HTR-8/SVneo (cell line): ENCODE results near the gene NID1.
"Not testable (repeated sequence)": the region's sequence is repeated elsewhere in the genome, so short reads cannot be mapped to it uniquely, and the experiment has no call there.

Source experiments
- DNase-seq: peaks from one replicate; pipeline ENCODE4 v3.0.0; 2011; ENCODE audit warnings: low spot score, mixed read lengths; ENCODE audit not compliant: insufficient read length
- FAIRE-seq: peaks from 2 replicates; lab custom pipeline; 2011; peaks lifted over from hg19 to GRCh38; lab: Jason Lieb, UNC

NID1 gene

GRCh38 chr1:235974616-235975015 lies 90.3 kb downstream of the NID1 start:
- DNase-seq (no peak), FAIRE-seq (no peak)

DNA sequence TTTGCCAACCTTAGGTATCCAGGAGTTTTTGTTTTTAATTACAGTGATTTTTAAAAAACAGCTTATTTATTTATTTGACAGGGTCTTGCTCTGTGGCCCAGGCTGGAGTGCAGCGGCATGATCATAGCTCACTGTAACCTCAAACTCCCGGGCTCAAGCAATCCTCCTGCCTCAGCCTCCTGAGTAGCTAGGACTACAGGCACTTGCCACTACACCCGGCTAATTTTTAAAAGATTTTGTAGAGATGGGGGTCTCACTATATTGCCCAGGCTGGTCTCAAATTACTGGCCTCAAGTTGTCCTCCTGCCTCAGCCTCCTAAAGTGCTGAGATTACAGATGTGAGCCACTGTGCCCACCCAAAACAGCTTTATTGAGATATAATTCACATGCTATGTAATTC lies 92.2 kb downstream of the NID1 start:
- not testable (repeated sequence) for DNase-seq, FAIRE-seq

- DNase-seq (peak; percentile 47), FAIRE-seq (no peak)
Measured at GRCh38 chr1:235972311-235972689, 92.6 kb downstream of the NID1 start.

DNA sequence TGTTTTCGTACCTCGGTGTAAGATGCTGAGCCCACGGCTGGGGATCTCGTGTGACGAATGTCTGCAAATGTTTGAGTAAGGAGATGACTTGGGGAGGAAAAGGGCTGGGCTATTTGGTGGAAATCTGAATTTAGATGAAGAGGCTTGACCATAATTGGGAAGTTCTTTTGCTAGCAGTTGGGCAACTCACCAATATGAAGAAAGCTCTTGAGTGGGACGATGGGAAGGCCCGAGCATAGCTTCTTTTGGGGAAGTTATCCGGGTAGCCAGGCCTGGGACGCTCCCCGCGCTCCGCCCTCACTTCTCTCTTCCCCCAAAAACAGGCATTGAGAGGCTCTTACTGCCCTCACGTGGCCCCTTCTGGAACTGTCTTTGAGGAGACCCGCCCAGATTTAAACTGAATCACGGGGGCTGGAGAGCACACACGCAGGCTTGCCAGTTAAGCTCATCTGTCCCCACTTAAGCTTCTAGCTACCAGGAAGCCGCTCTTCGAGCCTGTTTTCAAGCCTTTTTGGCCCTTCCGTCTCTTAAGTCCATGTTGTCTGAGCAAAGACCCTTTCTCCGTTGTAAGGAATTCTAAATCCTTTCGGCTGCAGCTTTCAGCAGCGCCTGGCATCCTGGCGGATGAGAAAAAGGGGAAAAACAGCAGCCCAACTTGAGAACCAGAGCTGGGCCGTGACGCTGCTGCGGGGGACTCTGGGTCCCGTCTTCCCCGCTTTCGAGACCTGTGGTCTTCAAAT lies 93.1 kb downstream of the NID1 start:
- DNase-seq (peak; percentile 90), FAIRE-seq (no peak)

DNA sequence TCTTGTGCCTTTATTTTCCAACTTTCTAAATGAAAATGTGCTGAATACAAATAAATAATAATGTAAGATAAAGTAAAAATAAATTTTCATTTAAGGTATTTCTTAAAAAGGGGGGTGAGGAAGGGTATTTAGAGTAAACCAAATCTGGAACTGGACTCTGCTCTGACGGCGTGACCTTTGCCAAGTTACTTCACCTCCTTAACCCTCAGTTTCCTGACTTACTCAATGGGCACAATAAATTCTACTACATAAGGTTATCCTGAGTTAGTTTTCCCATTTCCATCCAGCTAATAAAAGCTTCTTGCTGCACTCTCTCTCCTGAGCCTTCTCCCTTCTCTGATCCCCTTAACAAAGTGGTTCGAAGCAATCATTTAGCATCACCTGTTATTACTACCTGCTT lies 93.9 kb downstream of the NID1 start:
- DNase-seq = no peak
- FAIRE-seq = no peak

- DNase-seq (no peak), FAIRE-seq (no peak)
Measured at GRCh38 chr1:235968831-235969230, 96.1 kb downstream of the NID1 start.

- not testable (repeated sequence) for DNase-seq, FAIRE-seq
Measured at GRCh38 chr1:235966134-235966533, 98.8 kb downstream of the NID1 start.

- DNase-seq = no peak
- FAIRE-seq = no peak
Measured at GRCh38 chr1:235960809-235961208, 104.1 kb downstream of the NID1 start.

DNA sequence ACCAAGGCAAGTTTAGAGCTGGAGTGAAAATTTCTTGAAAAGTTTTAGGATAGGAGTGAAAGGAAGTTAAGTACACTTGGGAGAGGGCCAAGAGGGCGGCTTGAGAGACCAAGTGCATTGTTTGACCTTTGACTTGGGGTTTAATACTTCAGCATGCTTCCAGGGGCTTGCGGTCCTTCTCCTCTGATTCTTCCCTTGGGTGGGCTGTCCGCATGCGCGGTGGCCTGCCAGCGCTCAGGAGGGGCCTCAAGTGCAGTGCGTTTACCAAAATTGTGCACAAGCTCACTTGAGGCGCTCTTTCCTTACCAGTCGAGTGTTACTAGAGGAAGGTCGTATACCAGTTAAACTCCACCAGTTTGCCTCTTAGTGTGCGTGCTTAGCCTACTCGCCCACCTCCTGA lies 106.9 kb downstream of the NID1 start:
- FAIRE-seq (no peak), DNase-seq (no peak)

GRCh38 chr1:235955777-235956176 lies 109.1 kb downstream of the NID1 start:
- DNase-seq = no peak
- FAIRE-seq = no peak

DNA sequence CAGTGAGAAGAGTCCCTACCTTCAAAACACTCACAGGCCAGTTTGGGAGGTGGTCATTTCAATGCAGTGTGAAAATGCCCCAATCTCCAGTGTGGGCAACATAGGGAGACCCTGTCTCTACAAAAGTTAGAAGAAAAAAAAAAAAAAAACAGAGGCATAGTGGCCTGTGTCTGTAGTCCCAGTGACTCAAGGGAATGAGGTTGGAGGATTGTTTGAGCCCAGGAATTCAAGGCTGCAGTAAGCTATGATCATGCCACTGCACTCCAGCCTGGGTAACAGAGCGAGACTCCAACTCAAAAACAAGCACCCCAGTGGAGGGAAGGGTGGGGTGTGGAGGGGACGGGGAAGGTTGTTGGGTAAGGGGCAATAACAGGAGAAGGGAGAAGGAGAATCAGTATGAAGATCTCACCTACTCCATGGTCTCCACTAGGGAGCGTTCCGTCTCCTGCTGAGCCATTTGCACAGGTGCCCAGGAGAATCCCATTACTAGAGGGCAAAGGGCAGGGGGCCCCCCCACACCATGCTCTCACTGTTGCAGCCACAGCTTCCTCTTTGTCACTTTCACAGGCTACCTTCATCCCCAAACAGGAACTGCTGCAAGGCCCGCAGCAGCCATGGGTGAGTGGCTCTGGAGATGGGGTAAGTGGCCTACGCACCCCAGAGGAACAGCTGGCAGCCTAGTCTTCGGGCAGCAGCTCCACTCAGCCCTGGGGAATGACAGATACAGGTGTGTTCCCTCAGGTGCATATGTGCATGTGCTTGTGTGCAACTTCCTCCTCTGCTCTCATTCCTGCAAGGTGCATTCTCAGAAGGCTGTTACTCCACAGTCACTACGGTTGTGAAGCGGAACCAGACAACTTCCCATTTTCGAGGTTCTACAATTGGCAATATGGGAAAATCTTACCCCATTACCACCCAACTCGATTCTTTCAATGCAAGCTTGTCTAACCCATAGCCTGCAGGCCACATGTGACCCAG lies 110.3 kb downstream of the NID1 start:
- DNase-seq (no peak), FAIRE-seq (no peak)

GRCh38 chr1:235953801-235954200 lies 111.1 kb downstream of the NID1 start:
- FAIRE-seq = no peak
- peak; percentile 46 for DNase-seq

DNA sequence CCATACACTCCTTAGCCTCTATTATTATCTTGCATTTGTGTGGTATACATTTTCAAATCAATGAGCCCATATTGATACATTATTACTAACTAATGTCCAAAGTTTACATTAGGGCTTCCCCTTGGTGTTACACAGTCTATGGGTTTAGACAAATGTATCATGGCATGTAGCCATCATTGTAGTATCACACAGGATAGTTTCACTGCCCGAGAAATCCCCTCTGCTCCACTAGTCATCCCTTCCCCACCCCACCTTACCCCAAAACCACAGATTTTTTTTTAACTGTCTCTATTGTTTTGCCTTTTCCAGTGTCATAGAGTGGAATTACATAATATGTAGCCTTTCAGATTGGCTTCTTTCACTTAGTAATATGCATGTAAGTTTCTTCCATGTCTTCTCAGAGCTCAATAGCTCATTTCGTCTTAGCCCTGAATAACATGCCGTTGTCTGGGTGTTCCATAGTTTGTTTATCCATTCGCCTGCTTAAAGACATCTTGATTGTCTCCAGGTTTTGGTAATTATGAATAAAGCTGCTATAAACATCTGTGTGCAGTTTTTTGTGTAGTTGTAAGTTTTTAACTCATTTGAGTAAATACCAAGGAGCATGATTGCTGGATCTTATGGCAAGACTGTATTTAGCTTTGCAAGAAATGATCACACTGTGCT lies 111.8 kb downstream of the NID1 start:
- FAIRE-seq = no peak
- DNase-seq = no peak

GRCh38 chr1:235951661-235952060 lies 113.2 kb downstream of the NID1 start:
- FAIRE-seq = no peak

GRCh38 chr1:235950318-235950717 lies 114.6 kb downstream of the NID1 start:
- no peak for FAIRE-seq
- no peak for DNase-seq

More at GRCh38 chr1:235951661-235952060, 113.2 kb downstream of the NID1 start:
- no peak for DNase-seq

- DNase-seq = no peak
- no peak for FAIRE-seq
Measured at GRCh38 chr1:235948774-235949427, 116.0 kb downstream of the NID1 start.

DNA sequence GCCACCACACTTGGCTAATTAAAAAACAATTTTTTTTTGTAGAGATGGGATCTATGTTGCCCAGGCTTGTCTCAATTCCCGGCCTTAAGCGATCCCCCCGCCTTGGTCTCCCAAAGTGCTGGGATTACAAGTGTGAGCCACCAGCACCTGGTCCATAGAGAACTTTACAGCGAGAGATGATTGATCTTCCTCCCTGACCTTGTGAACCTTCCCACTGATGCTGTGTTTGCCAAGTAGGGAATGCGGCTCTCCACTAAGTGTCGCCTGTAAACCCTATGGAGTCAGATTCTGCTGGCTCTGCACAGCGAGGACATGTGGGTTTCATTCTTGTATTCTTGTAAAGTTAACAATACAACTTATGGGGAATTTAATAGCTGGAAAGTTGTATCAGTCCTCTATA lies 116.9 kb downstream of the NID1 start:
- no peak for DNase-seq
- FAIRE-seq = no peak

DNA sequence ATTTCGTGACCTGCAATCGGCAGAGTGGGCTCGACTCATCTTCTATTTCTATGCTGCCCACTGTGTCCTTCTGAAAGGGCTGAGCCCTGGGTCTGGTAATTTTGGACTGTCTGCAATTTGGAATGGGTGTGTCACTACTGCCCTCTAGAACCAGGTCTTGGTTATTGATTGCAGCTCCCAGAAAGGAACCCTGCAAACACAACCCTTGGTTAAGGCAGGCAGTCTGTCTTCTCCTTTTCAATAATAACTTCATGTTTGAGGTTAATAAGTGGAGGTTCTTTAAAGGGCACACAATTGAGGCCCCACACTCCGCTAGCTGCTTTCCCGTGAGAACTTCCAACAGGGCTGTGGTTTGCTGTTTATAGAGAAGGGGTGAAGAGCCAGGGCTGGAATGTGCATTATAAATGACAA lies 118.3 kb downstream of the NID1 start:
- FAIRE-seq = no peak
- DNase-seq = peak; percentile 57

DNA sequence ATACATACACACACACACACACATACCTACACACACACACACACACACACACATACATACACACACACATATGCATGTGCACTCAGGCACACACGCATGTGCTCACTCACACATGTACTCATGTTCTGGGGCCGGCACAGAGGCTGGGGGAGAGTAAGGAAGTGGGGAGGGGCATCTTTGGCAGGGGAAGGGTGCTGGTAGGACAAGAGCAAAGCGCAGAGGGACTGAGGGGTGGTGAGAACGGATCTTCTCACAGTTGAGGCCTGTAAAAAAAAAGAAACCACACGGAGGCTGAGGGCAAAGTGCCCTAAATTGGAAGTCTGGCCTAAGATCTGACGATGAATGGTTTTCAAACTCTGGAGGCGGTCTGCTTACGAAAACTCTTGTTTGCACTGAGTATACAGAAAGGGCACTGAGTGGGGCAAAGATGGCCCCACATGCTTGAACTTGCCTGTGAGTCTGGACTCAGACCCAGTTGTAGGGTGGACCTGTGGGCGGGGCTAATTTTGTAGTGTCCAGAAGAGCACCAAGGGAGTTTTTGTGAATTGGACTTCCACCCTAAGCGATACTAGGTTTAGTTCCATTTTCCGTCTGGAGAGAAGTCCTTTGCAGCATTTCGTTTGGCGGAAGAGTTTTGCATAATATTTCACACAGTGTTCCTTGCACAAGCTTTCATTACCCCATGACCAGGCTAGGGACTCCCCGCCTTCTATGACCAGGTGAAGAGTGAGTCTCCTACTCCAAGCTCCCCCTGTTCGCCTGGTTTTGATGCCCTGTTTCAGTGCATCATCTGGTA lies 118.9 kb downstream of the NID1 start:
- FAIRE-seq = peak; percentile 67
- no peak for DNase-seq
